Measurements from ENCODE around the gene RAB28.

DNA sequence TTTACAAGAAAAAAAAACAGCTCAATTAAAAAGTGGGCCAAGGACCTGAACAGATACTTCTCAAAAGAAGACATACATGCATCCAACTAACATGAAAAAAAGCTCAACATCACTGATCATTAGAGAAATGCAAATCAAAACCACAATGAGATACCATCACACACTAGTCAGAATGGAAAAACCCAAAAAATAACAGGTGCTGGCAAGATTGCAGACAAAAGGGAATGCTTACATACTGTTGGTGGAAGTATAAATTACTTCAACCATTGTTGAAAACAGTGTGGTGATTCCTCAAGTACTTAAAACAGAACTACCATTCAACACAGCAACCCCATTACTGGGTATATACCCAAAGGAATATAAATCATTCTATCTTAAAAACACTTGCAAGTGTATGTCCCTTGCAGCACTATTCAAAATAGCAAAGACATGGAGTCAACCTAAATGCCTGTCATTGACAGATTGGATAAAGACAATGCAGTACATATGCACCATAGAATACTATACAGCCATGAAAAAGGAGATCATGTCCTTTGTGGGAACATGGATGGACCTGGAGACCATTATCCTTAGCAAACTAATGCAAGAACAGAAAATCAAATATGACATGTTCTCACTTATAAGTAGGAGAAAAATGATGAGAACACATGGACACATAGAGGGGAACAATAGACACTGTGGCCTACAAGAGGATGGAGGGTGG is 97.6 kb downstream of the RAB28 start:
- TF ChIP-seq MAZ (IDR thresholded peaks at IDR 0.05; ENCODE audit: borderline replicate concordance, low read depth, low read length), result no peak
- no peak for TF ChIP-seq JUN (IDR thresholded peaks at IDR 0.05)
- TF ChIP-seq, protein P1, sequence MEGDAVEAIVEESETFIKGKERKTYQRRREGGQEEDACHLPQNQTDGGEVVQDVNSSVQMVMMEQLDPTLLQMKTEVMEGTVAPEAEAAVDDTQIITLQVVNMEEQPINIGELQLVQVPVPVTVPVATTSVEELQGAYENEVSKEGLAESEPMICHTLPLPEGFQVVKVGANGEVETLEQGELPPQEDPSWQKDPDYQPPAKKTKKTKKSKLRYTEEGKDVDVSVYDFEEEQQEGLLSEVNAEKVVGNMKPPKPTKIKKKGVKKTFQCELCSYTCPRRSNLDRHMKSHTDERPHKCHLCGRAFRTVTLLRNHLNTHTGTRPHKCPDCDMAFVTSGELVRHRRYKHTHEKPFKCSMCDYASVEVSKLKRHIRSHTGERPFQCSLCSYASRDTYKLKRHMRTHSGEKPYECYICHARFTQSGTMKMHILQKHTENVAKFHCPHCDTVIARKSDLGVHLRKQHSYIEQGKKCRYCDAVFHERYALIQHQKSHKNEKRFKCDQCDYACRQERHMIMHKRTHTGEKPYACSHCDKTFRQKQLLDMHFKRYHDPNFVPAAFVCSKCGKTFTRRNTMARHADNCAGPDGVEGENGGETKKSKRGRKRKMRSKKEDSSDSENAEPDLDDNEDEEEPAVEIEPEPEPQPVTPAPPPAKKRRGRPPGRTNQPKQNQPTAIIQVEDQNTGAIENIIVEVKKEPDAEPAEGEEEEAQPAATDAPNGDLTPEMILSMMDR (IDR thresholded peaks at IDR 0.05), result no peak
- TF ChIP-seq MAFK (IDR thresholded peaks at IDR 0.05; ENCODE audit: partially characterized antibody), result no peak
- TF ChIP-seq POLR2A (IDR thresholded peaks at IDR 0.05; ENCODE audit: low read length), result no peak
- TF ChIP-seq, protein P2, sequence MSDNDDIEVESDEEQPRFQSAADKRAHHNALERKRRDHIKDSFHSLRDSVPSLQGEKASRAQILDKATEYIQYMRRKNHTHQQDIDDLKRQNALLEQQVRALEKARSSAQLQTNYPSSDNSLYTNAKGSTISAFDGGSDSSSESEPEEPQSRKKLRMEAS (IDR thresholded peaks at IDR 0.05), result no peak
- no peak for TF ChIP-seq CBX2 (IDR thresholded peaks at IDR 0.05; ENCODE audit: borderline replicate concordance, low read depth)
- TF ChIP-seq, protein P3, sequence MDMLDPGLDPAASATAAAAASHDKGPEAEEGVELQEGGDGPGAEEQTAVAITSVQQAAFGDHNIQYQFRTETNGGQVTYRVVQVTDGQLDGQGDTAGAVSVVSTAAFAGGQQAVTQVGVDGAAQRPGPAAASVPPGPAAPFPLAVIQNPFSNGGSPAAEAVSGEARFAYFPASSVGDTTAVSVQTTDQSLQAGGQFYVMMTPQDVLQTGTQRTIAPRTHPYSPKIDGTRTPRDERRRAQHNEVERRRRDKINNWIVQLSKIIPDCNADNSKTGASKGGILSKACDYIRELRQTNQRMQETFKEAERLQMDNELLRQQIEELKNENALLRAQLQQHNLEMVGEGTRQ (IDR thresholded peaks at IDR 0.05), result no peak
- no peak for TF ChIP-seq RNF2 (IDR thresholded peaks at IDR 0.05; ENCODE audit: borderline replicate concordance, low read depth)
- no peak for TF ChIP-seq PHF8 (IDR thresholded peaks at IDR 0.05; ENCODE audit: borderline replicate concordance, low read depth)
- no peak for TF ChIP-seq JUNB (IDR thresholded peaks at IDR 0.05)
- no peak for TF ChIP-seq ZC3H11A (IDR thresholded peaks at IDR 0.05)
- no peak for TF ChIP-seq RARB (CRISPR knock-in tag; IDR thresholded peaks at IDR 0.05)
- no peak for TF ChIP-seq GATA3 (IDR thresholded peaks at IDR 0.05; ENCODE audit: borderline replicate concordance)
